GM12878 (cell line): ENCODE data around the gene PRR23C. TPM values are rescaled to one million over a fixed set of nuclear protein-coding genes. Genes with fewer than 3 reads are reported as not detected.

Experiments used
- ATAC-seq: fragments of 200-7000 bp; cut with Tn5 transposase; 3 replicates; pipeline ENCODE4 v1.9.1; 2020; ENCODE audit warnings: mild to moderate bottlenecking, moderate library complexity
- BruUV-seq: library from RNA; stranded (reverse); fragments of 400-500 nt; replicated peaks from 2 replicates; lab custom pipeline; 2021; lab: Mats Ljungman, UMichigan
- CTCF ChIA-PET: fragments of 300-600 bp; sonication (Branson Sonifier 250); formaldehyde crosslinking; extraction: SDS; loops from one replicate; lab custom pipeline; 2021; ENCODE audit warnings: inconsistent platforms; lab: Yijun Ruan, JAX
- POLR2A ChIA-PET: fragments of 350-600 bp; formaldehyde crosslinking; extraction: SDS; loops from one replicate; lab custom pipeline; 2021; ENCODE audit warnings: inconsistent platforms; lab: Charles Lee
- RAD21 ChIA-PET: fragments of 300-600 bp; sonication (Branson Sonifier 250); formaldehyde crosslinking; loops from one replicate; lab custom pipeline; 2023; ENCODE audit warnings: antibody characterized with exemption; ENCODE audit not compliant: unreplicated experiment; lab: Charles Lee
- SMC1A ChIA-PET: fragments of 300-600 bp; sonication (Branson Sonifier 250); formaldehyde crosslinking; loops from one replicate; lab custom pipeline; 2023; ENCODE audit not compliant: unreplicated experiment, uncharacterized antibody; lab: Charles Lee
- DNase-seq: peaks from one replicate; pipeline ENCODE4 v3.0.0-alpha.2; 2011; ENCODE audit warnings: low read depth, low spot score
- FAIRE-seq: peaks from 3 replicates; lab custom pipeline; 2011; peaks lifted over from hg19 to GRCh38; lab: Jason Lieb, UNC
- H2AFZ ChIP-seq: 2 replicates; pipeline ENCODE4 v1.6.0; 2011; ENCODE audit warnings: low read depth, low read length, control low read depth; ENCODE audit not compliant: control insufficient read depth
- H3K27ac ChIP-seq: 2 replicates; pipeline ENCODE4 v1.5.1; 2011; ENCODE audit warnings: control low read depth; ENCODE audit not compliant: control insufficient read depth, insufficient read depth
- H3K27me3 ChIP-seq, 2 experiments: replicated peaks in 1 of 2; 2 replicates each; pipeline versions ENCODE4 v1.6.0 to v1.6.1; 2011; ENCODE audit warnings: low read length in 1 of 2; ENCODE audit not compliant: control insufficient read depth in 2 of 2, insufficient read depth in 2 of 2
- H3K36me3 ChIP-seq, 2 experiments: 2 replicates each; pipeline ENCODE4 v1.5.1; 2011; ENCODE audit warnings: low read length in 1 of 2; ENCODE audit not compliant: control insufficient read depth in 2 of 2, insufficient read depth in 2 of 2
- H3K4me1 ChIP-seq: 2 replicates; pipeline ENCODE4 v1.6.1; 2011; ENCODE audit warnings: mild to moderate bottlenecking, low read length, moderate library complexity, mixed read lengths; ENCODE audit not compliant: control insufficient read depth, insufficient read depth
- H3K4me2 ChIP-seq: 2 replicates; pipeline ENCODE4 v1.6.0; 2011; ENCODE audit warnings: control low read depth; ENCODE audit not compliant: control insufficient read depth, insufficient read depth
- H3K4me3 ChIP-seq: fragments of 200-600 bp; sonication (generic); 2 replicates; pipeline ENCODE4 v1.5.1; 2016
- H3K79me2 ChIP-seq: 2 replicates; pipeline ENCODE4 v1.6.0; 2011; ENCODE audit warnings: low read length; ENCODE audit not compliant: control insufficient read depth, insufficient read depth
- H3K9ac ChIP-seq: 2 replicates; pipeline ENCODE4 v1.8.0; 2011; ENCODE audit warnings: low read length, control low read depth, mixed read lengths; ENCODE audit not compliant: control insufficient read depth, insufficient read depth
- H3K9me3 ChIP-seq: replicated peaks from 3 replicates; pipeline ENCODE4 v1.5.1; 2011; ENCODE audit warnings: mild to moderate bottlenecking, low read length; ENCODE audit not compliant: control insufficient read depth, insufficient read depth
- H4K20me1 ChIP-seq: 2 replicates; pipeline ENCODE4 v1.6.0; 2011; ENCODE audit not compliant: control insufficient read depth, insufficient read depth
- ATF7 ChIP-seq: fragments of 450-650 bp; IDR thresholded peaks from 2 replicates; pipeline ENCODE4 v1.6.1; 2016; ENCODE audit warnings: low read depth, mild to moderate bottlenecking
- BACH1 ChIP-seq: fragments of 450-650 bp; IDR thresholded peaks from 2 replicates; pipeline ENCODE4 v1.6.1; 2017; ENCODE audit warnings: mild to moderate bottlenecking, borderline replicate concordance
- CREM ChIP-seq: IDR thresholded peaks from 2 replicates; pipeline ENCODE4 v1.6.1; 2014; ENCODE audit warnings: antibody characterized with exemption, low read depth
- HDAC6 ChIP-seq: fragments of 200-600 bp; sonication (generic); IDR thresholded peaks from one replicate; pipeline ENCODE4 v1.8.0; 2017; ENCODE audit warnings: antibody characterized with exemption; ENCODE audit not compliant: unreplicated experiment
- MAX ChIP-seq: IDR thresholded peaks from 2 replicates; pipeline ENCODE4 v1.6.1; 2012; ENCODE audit warnings: low read depth, low read length, improper control_type of control experiment
- MYB ChIP-seq: fragments of 150-350 bp; IDR thresholded peaks from 2 replicates; pipeline ENCODE4 v1.6.1; 2014; ENCODE audit warnings: mild to moderate bottlenecking, low read depth, low read length, borderline replicate concordance
- MYC ChIP-seq: IDR thresholded peaks from 2 replicates; pipeline ENCODE4 v1.6.1; 2011; ENCODE audit warnings: mild to moderate bottlenecking, low read length, moderate library complexity, inconsistent platforms; ENCODE audit not compliant: insufficient read depth, insufficient replicate concordance, insufficient read length, severe bottlenecking
- NRF1 ChIP-seq: conservative IDR thresholded peaks from 2 replicates; pipeline ENCODE4 v1.6.1; 2011; ENCODE audit warnings: mild to moderate bottlenecking, low read depth, low read length, improper control_type of control experiment
- PKNOX1 ChIP-seq: fragments of 450-650 bp; IDR thresholded peaks from 2 replicates; pipeline ENCODE4 v1.6.1; 2016; ENCODE audit warnings: mild to moderate bottlenecking
- STAT1 ChIP-seq: fragments of 450-650 bp; conservative IDR thresholded peaks from 2 replicates; pipeline ENCODE4 v1.6.1; 2014; ENCODE audit warnings: antibody characterized with exemption, mild to moderate bottlenecking
- USF1 ChIP-seq: IDR thresholded peaks from 2 replicates; pipeline ENCODE4 v1.6.1; 2011; ENCODE audit warnings: borderline replicate concordance, low read depth, mild to moderate bottlenecking, moderate library complexity, mixed read lengths, low read length; ENCODE audit not compliant: insufficient read depth; ENCODE audit errors: extremely low read length
- ZBED1 ChIP-seq: IDR thresholded peaks from 2 replicates; pipeline ENCODE4 v1.6.1; 2016; ENCODE audit warnings: borderline replicate concordance
- ZBTB33 ChIP-seq: fragments of 450-650 bp; IDR thresholded peaks from 2 replicates; pipeline ENCODE4 v1.6.1; 2017; ENCODE audit warnings: mild to moderate bottlenecking
- ZBTB4 ChIP-seq: fragments of 450-650 bp; formaldehyde crosslinking; IDR thresholded peaks from 2 replicates; pipeline ENCODE4 v1.4.0; 2022; ENCODE audit warnings: mild to moderate bottlenecking, moderate library complexity
- WGBS: methylation state at CpG from one replicate; pipeline ENCODE4 v1.1.6; 2016; ENCODE audit warnings: low lambda C conversion rate; ENCODE audit not compliant: insufficient replicate concordance, insufficient coverage; ENCODE audit errors: missing lambda C conversion rate; 5-methylcytosine and 5-hydroxymethylcytosine counted together
- in situ Hi-C: fragments of 300-500 bp; cut with MboI; formaldehyde crosslinking; loops from 9 replicates; pipeline ENCODE4 v1.14.3; 2018; ENCODE audit warnings: mixed read lengths
- intact Hi-C: fragments of 100-400 bp; cut with micrococcal nuclease; formaldehyde crosslinking; loops from one replicate; pipeline ENCODE4 v1.14.2; 2022; ENCODE audit not compliant: unreplicated experiment
- polyA plus RNA-seq, 11 experiments: library from polyadenylated mRNA; depleted of rRNA in 4 of 11; unstranded in 6 of 11; stranded (reverse) in 5 of 11; fragments of >200 nt; fragmentation: Nextera tagmentation in 4 of 11; fragmentation: Illumina TruSeq in 1 of 11; extraction: Ambion mirVana in 4 of 11; extraction: Trizol in 1 of 11; gene quantifications; 1 replicate in 1 of 11; 2 replicates in 10 of 11; pipeline versions ENCODE4 v1.2.1 to v1.2.3, GENCODE V29; 2011 to 2016; ENCODE audit warnings: inconsistent platforms in 2 of 11, missing spikeins in 2 of 11, low read depth in 1 of 11
- total RNA-seq, 4 experiments: library from RNA; depleted of rRNA in 3 of 4; stranded (reverse); fragments of >200 nt in 3 of 4; fragmentation: Illumina TruSeq in 1 of 4; extraction: Trizol in 1 of 4; gene quantifications; 2 replicates each; pipeline versions ENCODE4 v1.2.1 to v1.2.3, GENCODE V29; 2013 to 2021

The PRR23C gene
- total and polyA plus RNA-seq, 10 of the 15 experiments (the other 5 are each of a cell fraction or from before 2014, with no cell fraction given): not detected

- TF ChIP-seq ZBTB33 (no peak), USF1 (no peak), HDAC6 (no peak), BACH1 (no peak), NRF1 (no peak)
- TF ChIP-seq, all 136 proteins: peak for 0
Measured at GRCh38 chr3:139088462-139089324, 44.0 kb upstream of the PRR23C start (continued).

GRCh38 chr3:139087621-139088020, 42.9 kb upstream of the PRR23C start:
- no peaks in the 10 kb centered on the region for H3K27me3 ChIP-seq
- H3K4me1 ChIP-seq: no peaks in the 10 kb centered on the region
- no peak for FAIRE-seq
- no peak overlapping the region for H3K4me2 ChIP-seq
- no peak overlapping the region for H3K4me3 ChIP-seq
- in situ Hi-C loops (no loop called here), intact Hi-C loops (no loop called here)
- BruUV-seq: no TSS peak
- no peaks in the 10 kb centered on the region for H3K79me2 ChIP-seq
- no peaks in the 10 kb centered on the region for H4K20me1 ChIP-seq
- no peak for ATAC-seq
- DNase-seq: no peak
- SMC1A ChIA-PET: interaction anchor here (0.8 kb wide), 1 partner anchor 39 kb away, joined by 3 read pairs; no protein-coding TSS in a partner anchor
- RAD21 ChIA-PET: no interaction called here
- 37% methylated on average over 4 of the region's 4 CpGs for WGBS
- H3K9me3 ChIP-seq: no peaks in the 10 kb centered on the region; the same call in 2 of the 3 replicates
- no peak overlapping the region for H2AFZ ChIP-seq
- H3K27ac ChIP-seq: no peak overlapping the region
- no peak overlapping the region for H3K9ac ChIP-seq
- POLR2A ChIA-PET: no interaction called here
- no peaks in the 10 kb centered on the region for H3K36me3 ChIP-seq
- CTCF ChIA-PET: no interaction called here
- no peak for TF ChIP-seq MYC
- no peak for TF ChIP-seq MYB
- TF ChIP-seq ZBTB4 (CRISPR knock-in tag): no peak
- TF ChIP-seq MAX: no peak
- TF ChIP-seq STAT1: no peak
- TF ChIP-seq CREM: no peak
- no peak for TF ChIP-seq ATF7
- TF ChIP-seq PKNOX1: no peak
- no peak for TF ChIP-seq ZBED1
